D721Med (cell line): Measurements from ENCODE around the gene MYORG.

Experiments used
- DNase-seq: peaks from one replicate; pipeline ENCODE4 v3.0.0; 2011; ENCODE audit warnings: low spot score; ENCODE audit not compliant: insufficient read length
- FAIRE-seq: peaks from 2 replicates; lab custom pipeline; 2011; peaks lifted over from hg19 to GRCh38; lab: Jason Lieb, UNC
- TF ChIP-seq, protein P1 (sequence below): IDR thresholded peaks from 2 replicates; pipeline ENCODE4 v1.5.1; 2012; ENCODE audit warnings: mild to moderate bottlenecking, control low read depth; ENCODE audit not compliant: insufficient read depth; ENCODE audit errors: missing control alignments

MYORG gene

DNA sequence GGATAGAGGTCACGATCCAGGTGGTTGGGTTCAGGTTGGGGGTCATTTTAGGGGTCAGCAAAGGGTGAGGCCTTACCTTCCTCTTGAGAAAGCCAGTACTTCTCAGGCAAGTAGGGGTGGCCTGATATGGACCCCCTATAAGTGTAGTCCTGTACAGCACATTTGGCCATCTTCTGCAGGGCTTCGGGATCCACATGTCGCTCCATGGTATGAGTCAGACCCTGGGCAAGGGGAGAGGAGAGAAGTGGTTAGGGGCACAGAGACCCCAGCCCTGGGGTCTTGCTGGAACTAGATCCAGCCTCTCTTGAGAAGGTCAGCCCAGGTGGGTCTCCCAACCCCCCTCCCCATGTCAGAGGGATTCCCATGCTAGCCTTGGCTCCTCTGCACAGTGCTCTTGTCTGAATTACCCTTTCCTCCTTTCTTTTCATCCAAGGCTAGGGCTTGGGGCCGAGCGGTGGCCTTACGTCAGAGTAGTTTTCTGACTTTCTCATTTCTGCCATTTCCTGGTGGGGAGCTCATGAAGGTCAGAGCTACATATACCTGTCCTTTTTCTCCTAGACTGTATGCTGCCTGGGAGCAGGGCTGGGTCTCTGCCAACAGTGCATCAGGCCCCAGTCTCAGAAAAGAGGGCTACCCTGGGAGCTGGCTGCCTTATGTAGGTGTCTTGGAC lies 9.0 kb upstream of the MYORG start:
- TF ChIP-seq, protein P1, sequence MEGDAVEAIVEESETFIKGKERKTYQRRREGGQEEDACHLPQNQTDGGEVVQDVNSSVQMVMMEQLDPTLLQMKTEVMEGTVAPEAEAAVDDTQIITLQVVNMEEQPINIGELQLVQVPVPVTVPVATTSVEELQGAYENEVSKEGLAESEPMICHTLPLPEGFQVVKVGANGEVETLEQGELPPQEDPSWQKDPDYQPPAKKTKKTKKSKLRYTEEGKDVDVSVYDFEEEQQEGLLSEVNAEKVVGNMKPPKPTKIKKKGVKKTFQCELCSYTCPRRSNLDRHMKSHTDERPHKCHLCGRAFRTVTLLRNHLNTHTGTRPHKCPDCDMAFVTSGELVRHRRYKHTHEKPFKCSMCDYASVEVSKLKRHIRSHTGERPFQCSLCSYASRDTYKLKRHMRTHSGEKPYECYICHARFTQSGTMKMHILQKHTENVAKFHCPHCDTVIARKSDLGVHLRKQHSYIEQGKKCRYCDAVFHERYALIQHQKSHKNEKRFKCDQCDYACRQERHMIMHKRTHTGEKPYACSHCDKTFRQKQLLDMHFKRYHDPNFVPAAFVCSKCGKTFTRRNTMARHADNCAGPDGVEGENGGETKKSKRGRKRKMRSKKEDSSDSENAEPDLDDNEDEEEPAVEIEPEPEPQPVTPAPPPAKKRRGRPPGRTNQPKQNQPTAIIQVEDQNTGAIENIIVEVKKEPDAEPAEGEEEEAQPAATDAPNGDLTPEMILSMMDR, result no peak
- DNase-seq (no peak), FAIRE-seq (no peak)

DNA sequence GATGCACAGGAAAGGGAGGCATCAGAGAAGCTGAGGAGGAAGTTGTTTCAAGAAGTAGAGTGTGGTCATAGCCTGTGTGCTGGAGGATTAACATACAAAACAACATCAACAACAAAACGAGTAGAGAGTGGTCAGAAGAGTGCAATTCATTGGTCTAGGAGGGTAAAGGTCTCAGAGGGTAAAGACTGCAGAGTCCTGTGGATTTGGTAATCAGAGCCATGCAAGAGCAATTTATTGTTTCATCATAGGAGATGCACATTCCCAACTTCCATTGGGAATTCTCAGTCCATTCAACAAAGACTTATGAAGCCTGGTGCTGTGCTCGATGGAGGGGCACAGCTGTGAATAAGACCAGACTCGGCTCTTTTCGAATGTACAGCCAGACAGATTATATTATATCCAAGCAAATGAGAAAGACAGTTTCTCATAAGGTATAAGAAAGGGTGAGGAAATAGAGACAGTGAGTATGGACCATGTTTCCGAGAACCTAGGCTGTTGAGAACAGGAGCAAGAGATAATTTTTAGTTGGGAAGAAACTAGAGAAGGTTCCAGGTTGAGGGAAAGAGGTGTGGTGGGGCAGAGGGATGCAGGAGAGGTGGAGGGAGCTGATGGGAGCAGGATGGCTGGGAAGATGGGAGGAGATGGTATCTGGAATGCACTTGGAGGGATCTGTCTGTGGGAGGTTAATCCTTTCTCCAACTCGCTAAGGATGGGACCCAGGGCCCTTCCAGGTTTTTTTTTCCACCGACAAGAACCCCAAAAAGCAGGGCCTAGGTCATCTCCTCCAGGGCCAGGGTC lies 7.9 kb upstream of the MYORG start:
- no peak for FAIRE-seq
- TF ChIP-seq, protein P1, result no peak

DNA sequence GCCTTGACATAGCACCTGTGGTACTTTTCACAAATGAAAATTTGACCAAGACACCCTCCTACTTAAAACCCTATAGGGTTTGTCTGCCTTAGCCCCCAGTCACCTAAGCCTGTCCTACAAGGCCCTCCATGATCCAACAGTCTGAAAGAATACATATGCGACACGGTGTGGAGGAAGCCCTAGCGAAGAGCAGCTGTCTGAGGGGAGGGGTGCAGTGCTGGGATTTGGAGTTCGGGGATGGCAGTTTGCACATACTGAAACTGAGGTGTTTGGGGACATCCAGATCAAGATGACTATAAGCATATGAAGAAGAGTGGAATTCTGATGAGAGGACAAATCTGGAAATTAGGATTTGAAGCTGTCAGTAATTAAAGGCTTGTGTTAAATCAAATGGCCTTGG lies 7.2 kb upstream of the MYORG start:
- FAIRE-seq (no peak), DNase-seq (no peak)
- TF ChIP-seq, protein P1, result no peak

More for the DNA sequence above, 7.9 kb upstream of the MYORG start:
- DNase-seq, result no peak

DNA sequence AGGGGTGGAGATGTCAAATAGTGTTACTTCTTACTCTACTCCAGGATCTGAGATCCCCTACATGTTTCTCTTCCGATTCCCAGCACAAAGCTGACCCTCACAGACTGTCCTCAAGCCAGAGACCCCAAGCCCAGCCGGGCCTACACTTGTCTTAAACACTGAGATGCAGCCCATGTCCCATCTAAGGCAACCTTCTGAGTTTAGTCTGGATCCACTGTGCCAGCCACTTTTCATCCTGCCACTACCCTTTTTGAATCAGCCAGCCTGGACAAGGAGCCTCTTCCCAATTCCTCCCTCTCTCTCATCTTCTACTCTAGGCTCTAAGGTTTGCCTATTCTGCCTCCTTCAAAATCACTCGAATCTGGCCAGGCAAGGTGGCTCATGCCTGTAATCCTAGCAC lies 6.2 kb upstream of the MYORG start:
- DNase-seq (no peak), FAIRE-seq (no peak)
- TF ChIP-seq, protein P1, result no peak

DNA sequence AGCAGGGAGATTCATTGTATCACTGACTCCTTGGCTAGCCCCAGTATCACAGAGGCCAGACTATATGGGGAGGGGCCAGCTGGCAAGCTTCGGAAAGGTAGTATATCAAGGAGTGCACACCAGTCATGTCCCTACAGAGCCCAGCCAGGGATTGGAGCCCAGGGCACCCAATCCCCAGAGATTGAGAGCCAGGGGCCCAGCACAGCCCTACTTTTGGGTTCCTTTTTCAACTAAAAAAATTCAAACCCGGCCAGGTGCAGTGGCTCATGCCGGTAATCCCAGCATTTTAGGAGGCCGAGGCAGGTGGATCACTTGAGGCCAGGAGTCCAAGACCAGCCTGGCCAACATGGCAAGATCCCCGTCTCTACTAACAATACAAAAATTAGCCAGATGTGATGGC lies 5.4 kb upstream of the MYORG start:
- TF ChIP-seq, protein P1, result no peak
- DNase-seq (no peak), FAIRE-seq (no peak)

DNA sequence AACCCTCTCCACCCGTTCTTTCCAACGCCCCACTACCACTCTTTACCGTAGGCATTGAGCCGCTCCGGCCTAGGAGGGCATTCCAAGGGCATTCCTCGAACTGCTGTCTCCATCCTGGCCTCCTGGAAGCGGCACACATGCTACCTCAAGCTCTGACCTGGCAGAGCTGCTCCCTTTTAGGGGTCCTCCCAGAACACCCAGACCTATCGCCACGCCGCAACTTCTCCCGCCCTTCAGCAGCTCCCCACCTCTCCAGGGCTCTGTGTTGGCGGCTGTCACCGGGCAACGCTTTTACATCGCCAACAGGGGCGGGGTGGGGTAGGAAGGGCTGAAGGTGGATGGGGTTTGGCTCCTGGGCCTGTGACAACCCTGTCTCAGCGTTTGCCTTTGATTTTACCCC lies 4.6 kb upstream of the MYORG start:
- FAIRE-seq, result no peak

More for the DNA sequence above, 4.6 kb upstream of the MYORG start:
- DNase-seq, result no peak
- TF ChIP-seq, protein P1, result no peak
